Uterus (tissue), 2 donors: ENCODE results near the gene ASIC1.

Experiments
- POLR2A ChIP-seq, 2 donors: fragments of 450-650 bp; IDR thresholded peaks; one replicate each; pipeline ENCODE4 v1.6.1; 2016; ENCODE audit warnings: antibody characterized with exemption in 2 of 2, mild to moderate bottlenecking in 1 of 2, moderate library complexity in 1 of 2
- TF ChIP-seq, protein P1 (sequence below), 4 experiments: fragments of 200-600 bp in 2 of 4; fragments of 450-650 bp in 2 of 4; sonication (generic) in 2 of 4; IDR thresholded peaks; one replicate each; pipeline ENCODE4 v1.5.1; 2016 to 2019; ENCODE audit warnings: antibody characterized with exemption in 4 of 4, mild to moderate bottlenecking in 2 of 4, moderate library complexity in 1 of 4

DNA sequence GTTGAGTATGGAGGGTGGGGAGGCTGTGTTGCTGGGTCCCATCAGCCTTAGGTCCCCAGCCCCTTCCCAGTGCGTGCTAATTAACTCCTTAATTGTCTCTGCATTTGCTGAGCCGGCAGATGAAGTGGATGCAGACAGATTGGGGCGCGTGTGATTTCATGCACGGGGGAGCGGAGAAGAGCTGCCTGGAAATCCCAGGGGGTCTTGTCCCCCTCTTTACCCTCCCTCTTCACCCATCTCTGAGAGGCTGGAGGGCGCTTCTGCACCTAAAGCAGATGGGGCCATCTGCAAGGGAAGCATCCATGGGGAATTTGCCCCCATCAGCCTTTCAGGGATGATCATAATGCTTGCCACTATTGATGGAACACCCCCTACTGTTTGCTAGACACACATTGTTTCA, 4.4 kb upstream of the ASIC1 start:
- no peak for TF ChIP-seq POLR2A (IDR thresholded peaks at IDR 0.05)
- TF ChIP-seq, protein P1, sequence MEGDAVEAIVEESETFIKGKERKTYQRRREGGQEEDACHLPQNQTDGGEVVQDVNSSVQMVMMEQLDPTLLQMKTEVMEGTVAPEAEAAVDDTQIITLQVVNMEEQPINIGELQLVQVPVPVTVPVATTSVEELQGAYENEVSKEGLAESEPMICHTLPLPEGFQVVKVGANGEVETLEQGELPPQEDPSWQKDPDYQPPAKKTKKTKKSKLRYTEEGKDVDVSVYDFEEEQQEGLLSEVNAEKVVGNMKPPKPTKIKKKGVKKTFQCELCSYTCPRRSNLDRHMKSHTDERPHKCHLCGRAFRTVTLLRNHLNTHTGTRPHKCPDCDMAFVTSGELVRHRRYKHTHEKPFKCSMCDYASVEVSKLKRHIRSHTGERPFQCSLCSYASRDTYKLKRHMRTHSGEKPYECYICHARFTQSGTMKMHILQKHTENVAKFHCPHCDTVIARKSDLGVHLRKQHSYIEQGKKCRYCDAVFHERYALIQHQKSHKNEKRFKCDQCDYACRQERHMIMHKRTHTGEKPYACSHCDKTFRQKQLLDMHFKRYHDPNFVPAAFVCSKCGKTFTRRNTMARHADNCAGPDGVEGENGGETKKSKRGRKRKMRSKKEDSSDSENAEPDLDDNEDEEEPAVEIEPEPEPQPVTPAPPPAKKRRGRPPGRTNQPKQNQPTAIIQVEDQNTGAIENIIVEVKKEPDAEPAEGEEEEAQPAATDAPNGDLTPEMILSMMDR (IDR thresholded peaks at IDR 0.05) = no peak
